Neural cell (in vitro differentiated cells): Measurements from ENCODE around the gene CBFA2T2.

Experiments
- CTCF ChIP-seq: fragments of 450-650 bp; IDR thresholded peaks from 2 replicates; pipeline ENCODE4 v1.5.1; 2014; ENCODE audit warnings: antibody characterized with exemption, mild to moderate bottlenecking, moderate library complexity; ENCODE audit not compliant: poor library complexity, severe bottlenecking
- EP300 ChIP-seq: fragments of 450-650 bp; conservative IDR thresholded peaks from 2 replicates; pipeline ENCODE4 v1.6.1; 2014; ENCODE audit warnings: antibody characterized with exemption, mild to moderate bottlenecking, moderate library complexity; ENCODE audit not compliant: poor library complexity, severe bottlenecking
- TAF1 ChIP-seq: IDR thresholded peaks from 2 replicates; pipeline ENCODE4 v1.6.1; 2012; ENCODE audit warnings: low read depth

- TF ChIP-seq TAF1 (no peak), CTCF (no peak), EP300 (no peak)
Observed at GRCh38 chr20:33470866-33471265, 19.0 kb upstream of the CBFA2T2 start.
